ENCODE data around the gene MTFMT.

The MTFMT gene

GRCh38 chr15:65072027-65072426 lies 42.6 kb upstream of the MTFMT start:
- peak; percentile 76 for DNase-seq (ENCODE audit: low read depth)
- no peak for TF ChIP-seq CTCF (IDR thresholded peaks at IDR 0.05; ENCODE audit: low read length, missing control alignments)
- H3K4me3 ChIP-seq (replicated peaks; ENCODE audit: low read depth, low read length) = no peak overlapping the region

- H3K4me3 ChIP-seq (replicated peaks; ENCODE audit: low read depth, low read length) = no peak overlapping the region
- DNase-seq (ENCODE audit: low read depth) = peak; percentile 54
- no peak for TF ChIP-seq CTCF (IDR thresholded peaks at IDR 0.05; ENCODE audit: low read length, missing control alignments)
Measured at GRCh38 chr15:65071381-65071811, 42.0 kb upstream of the MTFMT start.

GRCh38 chr15:65069779-65070546 lies 40.5 kb upstream of the MTFMT start:
- no peak overlapping the region for H3K4me3 ChIP-seq (replicated peaks; ENCODE audit: low read depth, low read length)
- DNase-seq (ENCODE audit: low read depth) = no peak
- no peak for TF ChIP-seq CTCF (IDR thresholded peaks at IDR 0.05; ENCODE audit: low read length, missing control alignments)

GRCh38 chr15:65069179-65069578 lies 39.7 kb upstream of the MTFMT start:
- TF ChIP-seq CTCF (IDR thresholded peaks at IDR 0.05; ENCODE audit: low read length, missing control alignments) = no peak
- DNase-seq (ENCODE audit: low read depth) = peak; percentile 96
- H3K4me3 ChIP-seq (replicated peaks; ENCODE audit: low read depth, low read length) = no peak overlapping the region

GRCh38 chr15:65068403-65068788 lies 39.0 kb upstream of the MTFMT start:
- H3K4me3 ChIP-seq (replicated peaks; ENCODE audit: low read depth, low read length) = no peak overlapping the region
- no peak for DNase-seq (ENCODE audit: low read depth)
- TF ChIP-seq CTCF (IDR thresholded peaks at IDR 0.05; ENCODE audit: low read length, missing control alignments) = no peak

GRCh38 chr15:65067645-65068402 lies 38.4 kb upstream of the MTFMT start, which contains the start of gene RASL12:
RASL12 (minus strand) TSS chr15:65067991; CDS start chr15:65067835, 156 bp downstream.
- TF ChIP-seq CTCF (IDR thresholded peaks at IDR 0.05; ENCODE audit: low read length, missing control alignments) = no peak
- H3K4me3 ChIP-seq (replicated peaks; ENCODE audit: low read depth, low read length) = peak within 1 kb of the TSS; percentile 42

More at GRCh38 chr15:65067645-65068402, 38.4 kb upstream of the MTFMT start, which contains the start of gene RASL12:
- DNase-seq (ENCODE audit: low read depth) = no peak
